ENCODE data around the gene RNF223.

Gene RNF223

DNA sequence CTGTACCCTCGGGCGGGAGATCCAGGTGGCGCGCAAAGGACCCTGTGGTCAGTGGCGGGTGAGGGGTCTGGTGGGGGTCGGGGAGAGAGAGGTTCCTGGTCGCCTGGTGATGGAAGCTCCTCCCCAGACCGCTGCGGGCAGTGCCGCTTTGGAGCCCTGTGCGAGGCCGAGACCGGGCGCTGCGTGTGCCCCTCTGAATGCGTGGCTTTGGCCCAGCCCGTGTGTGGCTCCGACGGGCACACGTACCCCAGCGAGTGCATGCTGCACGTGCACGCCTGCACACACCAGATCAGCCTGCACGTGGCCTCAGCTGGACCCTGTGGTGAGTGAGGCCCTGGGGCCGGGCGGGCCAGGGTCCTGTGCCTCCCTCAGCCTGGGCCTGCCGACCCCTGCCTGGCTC, 30.7 kb downstream of the RNF223 start:
- no peak overlapping the region for H3K56ac ChIP-seq (ENCODE audit: low read length)
- peaks cover 5% of the 10 kb centered on the region for H3K36me3 ChIP-seq (ENCODE audit: control insufficient read depth, insufficient read depth, low read length)
- H3K9ac ChIP-seq (ENCODE audit: low read length), result no peak overlapping the region

DNA sequence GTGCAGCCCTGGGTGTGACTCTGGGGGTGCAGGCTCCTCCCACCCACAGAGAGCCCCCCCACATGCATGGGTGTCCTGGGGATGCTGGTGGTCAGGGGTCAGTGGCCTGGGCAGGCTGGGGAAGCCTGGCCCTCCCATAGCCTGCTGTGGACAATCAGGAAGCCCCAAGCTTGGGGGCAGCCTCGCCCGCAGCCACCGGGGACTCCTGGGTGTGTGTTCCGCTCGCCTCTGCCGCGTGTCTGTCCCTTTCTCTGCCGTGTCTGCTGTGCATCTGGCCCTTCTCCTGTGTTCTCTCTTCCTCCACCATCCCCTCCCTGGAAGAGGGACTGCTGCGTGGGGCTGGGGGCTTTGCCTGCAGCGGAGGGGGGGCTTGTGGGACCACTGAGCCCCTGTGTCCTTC, 31.3 kb downstream of the RNF223 start:
- Histone ChIP-seq H2BK120ac (ENCODE audit: low read depth, low read length) (no peak overlapping the region), H3K79me1 (ENCODE audit: low read length) (no peaks in the 10 kb centered on the region), H3K27me3 (ENCODE audit: insufficient read depth, low read length, poor library complexity) (no peaks in the 10 kb centered on the region), H2AK5ac (ENCODE audit: low read length) (no peak overlapping the region), H3K56ac (ENCODE audit: low read length) (no peak overlapping the region), H3K18ac (ENCODE audit: low read length) (no peak overlapping the region), H3K9ac (ENCODE audit: low read length) (no peak overlapping the region), H3K4me3 (ENCODE audit: low read length) (no peak overlapping the region), H4K8ac (ENCODE audit: low read depth, low read length) (no peak overlapping the region), H4K5ac (ENCODE audit: low read length) (no peak overlapping the region), H3K4me1 (ENCODE audit: control insufficient read depth, low read depth, low read length) (no peaks in the 10 kb centered on the region), H2BK5ac (ENCODE audit: low read length) (no peak overlapping the region), H3K36me3 (ENCODE audit: control insufficient read depth, insufficient read depth, low read length) (peaks cover 5% of the 10 kb centered on the region), H3K4me2 (ENCODE audit: low read length) (no peak overlapping the region), H3K23ac (ENCODE audit: low read length) (no peak overlapping the region), H2BK15ac (replicated peaks; ENCODE audit: low read depth) (no peak overlapping the region), H3K4ac (ENCODE audit: low read depth, low read length) (no peak overlapping the region), H3K79me2 (ENCODE audit: control insufficient read depth, insufficient read depth, low read length) (no peaks in the 10 kb centered on the region), H3K27ac (ENCODE audit: low read depth, low read length) (no peak overlapping the region)
- no CpG with 5 or more reads among the region's 10 CpGs for WGBS (ENCODE audit: extremely low coverage, insufficient coverage, low lambda C conversion rate)
- DNase-seq, result no peak

More for the DNA sequence above, 30.7 kb downstream of the RNF223 start:
- DNase-seq, result no peak
- Histone ChIP-seq H4K5ac (ENCODE audit: low read length) (no peak overlapping the region), H3K4me3 (ENCODE audit: low read length) (no peak overlapping the region), H3K27ac (ENCODE audit: low read depth, low read length) (no peak overlapping the region), H2AK5ac (ENCODE audit: low read length) (no peak overlapping the region), H3K23ac (ENCODE audit: low read length) (no peak overlapping the region), H2BK5ac (ENCODE audit: low read length) (no peak overlapping the region), H2BK15ac (replicated peaks; ENCODE audit: low read depth) (no peak overlapping the region), H3K4ac (ENCODE audit: low read depth, low read length) (no peak overlapping the region), H3K79me1 (ENCODE audit: low read length) (no peaks in the 10 kb centered on the region), H3K4me1 (ENCODE audit: control insufficient read depth, low read depth, low read length) (no peaks in the 10 kb centered on the region), H4K8ac (ENCODE audit: low read depth, low read length) (no peak overlapping the region), H3K79me2 (ENCODE audit: control insufficient read depth, insufficient read depth, low read length) (no peaks in the 10 kb centered on the region), H3K18ac (ENCODE audit: low read length) (no peak overlapping the region), H3K27me3 (ENCODE audit: insufficient read depth, low read length, poor library complexity) (no peaks in the 10 kb centered on the region), H2BK120ac (ENCODE audit: low read depth, low read length) (no peak overlapping the region), H3K4me2 (ENCODE audit: low read length) (no peak overlapping the region)
- no CpG with 5 or more reads among the region's 27 CpGs for WGBS (ENCODE audit: extremely low coverage, insufficient coverage, low lambda C conversion rate)

DNA sequence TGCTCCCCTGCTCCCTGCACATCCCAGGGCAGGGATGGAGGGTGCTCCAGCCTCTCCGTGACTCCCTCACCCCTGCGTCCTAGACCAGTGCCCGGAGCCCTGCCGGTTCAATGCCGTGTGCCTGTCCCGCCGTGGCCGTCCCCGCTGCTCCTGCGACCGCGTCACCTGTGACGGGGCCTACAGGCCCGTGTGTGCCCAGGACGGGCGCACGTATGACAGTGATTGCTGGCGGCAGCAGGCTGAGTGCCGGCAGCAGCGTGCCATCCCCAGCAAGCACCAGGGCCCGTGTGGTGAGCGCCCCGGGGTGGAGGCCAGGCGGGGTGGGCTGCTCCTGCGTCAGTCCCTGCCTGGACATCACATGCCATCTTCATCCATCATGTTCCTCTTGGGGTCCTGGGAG, 32.2 kb downstream of the RNF223 start:
- Histone ChIP-seq H3K36me3 (ENCODE audit: control insufficient read depth, insufficient read depth, low read length) (peaks cover 5% of the 10 kb centered on the region), H2AK5ac (ENCODE audit: low read length) (no peak overlapping the region)

DNA sequence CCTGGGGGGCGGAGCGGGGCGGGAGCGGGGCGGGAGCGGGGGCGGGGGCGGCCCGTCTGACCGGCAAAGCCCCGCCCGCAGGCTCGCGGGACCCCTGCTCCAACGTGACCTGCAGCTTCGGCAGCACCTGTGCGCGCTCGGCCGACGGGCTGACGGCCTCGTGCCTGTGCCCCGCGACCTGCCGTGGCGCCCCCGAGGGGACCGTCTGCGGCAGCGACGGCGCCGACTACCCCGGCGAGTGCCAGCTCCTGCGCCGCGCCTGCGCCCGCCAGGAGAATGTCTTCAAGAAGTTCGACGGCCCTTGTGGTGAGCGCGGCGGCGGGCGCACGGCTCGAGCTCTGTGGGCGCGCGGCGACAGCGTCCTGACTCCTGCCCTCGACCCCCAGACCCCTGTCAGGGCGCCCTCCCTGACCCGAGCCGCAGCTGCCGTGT, 33.0 kb downstream of the RNF223 start:
- DNase-seq, result peak; percentile 70
- H3K79me1 ChIP-seq (ENCODE audit: low read length), result no peaks in the 10 kb centered on the region
- H3K27me3 ChIP-seq (ENCODE audit: insufficient read depth, low read length, poor library complexity), result no peaks in the 10 kb centered on the region
- H2BK5ac ChIP-seq (ENCODE audit: low read length), result no peak overlapping the region
- no CpG with 5 or more reads among the region's 60 CpGs for WGBS (ENCODE audit: extremely low coverage, insufficient coverage, low lambda C conversion rate)
- no peak overlapping the region for H2BK15ac ChIP-seq (replicated peaks; ENCODE audit: low read depth)
- no peak overlapping the region for H3K27ac ChIP-seq (ENCODE audit: low read depth, low read length)
- no peak overlapping the region for H3K18ac ChIP-seq (ENCODE audit: low read length)
- peak overlapping the region; percentile 65 for H3K56ac ChIP-seq (ENCODE audit: low read length)
- peak overlapping the region; percentile 17 for H3K9ac ChIP-seq (ENCODE audit: low read length)
- H4K8ac ChIP-seq (ENCODE audit: low read depth, low read length), result no peak overlapping the region
- peaks cover 5% of the 10 kb centered on the region for H3K36me3 ChIP-seq (ENCODE audit: control insufficient read depth, insufficient read depth, low read length)
- H2BK120ac ChIP-seq (ENCODE audit: low read depth, low read length), result no peak overlapping the region
- H3K23ac ChIP-seq (ENCODE audit: low read length), result no peak overlapping the region
- H3K4me2 ChIP-seq (ENCODE audit: low read length), result peak overlapping the region; percentile 35
- no peaks in the 10 kb centered on the region for H3K79me2 ChIP-seq (ENCODE audit: control insufficient read depth, insufficient read depth, low read length)
- no peak overlapping the region for H2AK5ac ChIP-seq (ENCODE audit: low read length)
- H3K4me3 ChIP-seq (ENCODE audit: low read length), result no peak overlapping the region
- no peak overlapping the region for H4K5ac ChIP-seq (ENCODE audit: low read length)
- H3K4me1 ChIP-seq (ENCODE audit: control insufficient read depth, low read depth, low read length), result no peaks in the 10 kb centered on the region
- no peak overlapping the region for H3K4ac ChIP-seq (ENCODE audit: low read depth, low read length)

More for the DNA sequence above, 32.2 kb downstream of the RNF223 start:
- no peak overlapping the region for H3K4ac ChIP-seq (ENCODE audit: low read depth, low read length)
- H3K27ac ChIP-seq (ENCODE audit: low read depth, low read length), result no peak overlapping the region
- H3K27me3 ChIP-seq (ENCODE audit: insufficient read depth, low read length, poor library complexity), result no peaks in the 10 kb centered on the region
- no peak for DNase-seq
- H4K8ac ChIP-seq (ENCODE audit: low read depth, low read length), result no peak overlapping the region
- no peak overlapping the region for H4K5ac ChIP-seq (ENCODE audit: low read length)
- WGBS (ENCODE audit: extremely low coverage, insufficient coverage, low lambda C conversion rate), result no CpG with 5 or more reads among the region's 25 CpGs
- no peak overlapping the region for H3K23ac ChIP-seq (ENCODE audit: low read length)
- no peak overlapping the region for H3K18ac ChIP-seq (ENCODE audit: low read length)
- H2BK120ac ChIP-seq (ENCODE audit: low read depth, low read length), result no peak overlapping the region
- H3K4me3 ChIP-seq (ENCODE audit: low read length), result no peak overlapping the region
- H3K79me2 ChIP-seq (ENCODE audit: control insufficient read depth, insufficient read depth, low read length), result no peaks in the 10 kb centered on the region
- no peak overlapping the region for H2BK5ac ChIP-seq (ENCODE audit: low read length)
- no peaks in the 10 kb centered on the region for H3K79me1 ChIP-seq (ENCODE audit: low read length)
- no peak overlapping the region for H2BK15ac ChIP-seq (replicated peaks; ENCODE audit: low read depth)
- H3K56ac ChIP-seq (ENCODE audit: low read length), result no peak overlapping the region
- no peak overlapping the region for H3K4me2 ChIP-seq (ENCODE audit: low read length)
- no peaks in the 10 kb centered on the region for H3K4me1 ChIP-seq (ENCODE audit: control insufficient read depth, low read depth, low read length)
- H3K9ac ChIP-seq (ENCODE audit: low read length), result no peak overlapping the region

DNA sequence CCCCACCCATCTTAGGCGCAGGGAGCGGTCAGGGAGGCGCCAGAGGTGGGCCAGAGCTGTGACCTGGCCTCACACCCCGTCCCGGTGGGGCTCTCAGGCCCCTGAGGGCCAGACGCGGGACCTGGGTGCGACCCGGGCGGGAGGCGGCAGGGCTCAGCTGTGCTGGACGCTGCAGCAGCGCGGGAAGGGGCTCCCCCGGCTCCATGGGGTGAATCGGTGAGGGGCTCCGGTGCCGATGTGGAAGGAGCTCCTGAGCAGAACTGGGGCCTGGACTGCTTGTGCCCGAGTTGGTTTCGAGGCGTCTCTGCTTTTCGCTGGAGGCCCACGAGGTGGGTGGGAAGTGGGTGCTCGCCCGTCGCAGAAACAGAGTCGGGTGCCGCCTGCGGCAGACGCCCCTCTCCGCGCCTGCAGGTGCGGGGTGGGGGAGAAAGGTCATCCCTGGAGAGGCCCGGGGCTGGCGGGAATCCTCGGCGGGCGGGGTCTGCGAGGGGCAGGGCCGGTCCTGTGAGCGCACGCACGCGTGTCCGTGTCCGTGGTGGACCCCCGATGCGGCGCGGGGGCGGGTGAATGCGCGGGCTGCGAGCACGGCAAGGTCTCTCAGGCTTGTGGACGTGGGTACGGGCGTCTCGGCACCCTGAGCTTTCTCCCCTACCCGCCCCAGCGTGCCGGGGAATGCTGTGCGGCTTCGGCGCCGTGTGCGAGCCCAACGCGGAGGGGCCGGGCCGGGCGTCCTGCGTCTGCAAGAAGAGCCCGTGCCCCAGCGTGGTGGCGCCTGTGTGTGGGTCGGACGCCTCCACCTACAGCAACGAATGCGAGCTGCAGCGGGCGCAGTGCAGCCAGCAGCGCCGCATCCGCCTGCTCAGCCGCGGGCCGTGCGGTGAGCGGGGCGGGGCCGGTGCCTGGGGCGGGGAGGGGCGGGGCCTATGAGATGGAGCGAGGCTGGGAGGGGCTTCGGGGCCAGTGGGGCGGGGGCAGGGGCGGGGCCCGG, 33.8 kb downstream of the RNF223 start:
- Histone ChIP-seq H3K4ac (ENCODE audit: low read depth, low read length) (no peak overlapping the region), H3K27ac (ENCODE audit: low read depth, low read length) (no peak overlapping the region), H2BK120ac (ENCODE audit: low read depth, low read length) (no peak overlapping the region), H3K36me3 (ENCODE audit: control insufficient read depth, insufficient read depth, low read length) (peaks cover 3% of the 10 kb centered on the region), H3K79me2 (ENCODE audit: control insufficient read depth, insufficient read depth, low read length) (no peaks in the 10 kb centered on the region), H3K9ac (ENCODE audit: low read length) (peak overlapping the region; percentile 56), H2BK5ac (ENCODE audit: low read length) (no peak overlapping the region), H4K5ac (ENCODE audit: low read length) (no peak overlapping the region), H2BK15ac (replicated peaks; ENCODE audit: low read depth) (no peak overlapping the region), H3K4me1 (ENCODE audit: control insufficient read depth, low read depth, low read length) (no peaks in the 10 kb centered on the region), H3K18ac (ENCODE audit: low read length) (no peak overlapping the region), H2AK5ac (ENCODE audit: low read length) (no peak overlapping the region), H3K27me3 (ENCODE audit: insufficient read depth, low read length, poor library complexity) (no peaks in the 10 kb centered on the region), H3K23ac (ENCODE audit: low read length) (peak overlapping the region; percentile 66), H4K8ac (ENCODE audit: low read depth, low read length) (no peak overlapping the region), H3K79me1 (ENCODE audit: low read length) (no peaks in the 10 kb centered on the region), H3K56ac (ENCODE audit: low read length) (peak overlapping the region; percentile 76), H3K4me3 (ENCODE audit: low read length) (no peak overlapping the region), H3K4me2 (ENCODE audit: low read length) (peak overlapping the region; percentile 52)
- WGBS (ENCODE audit: extremely low coverage, insufficient coverage, low lambda C conversion rate), result no CpG with 5 or more reads among the region's 99 CpGs
- DNase-seq, result peak; percentile 96

All from mesendoderm (in vitro differentiated cells).